Glutamatergic neuron (in vitro differentiated cells): Measurements from ENCODE around the gene CACYBP. TPM values are rescaled to one million over a fixed set of nuclear protein-coding genes. Genes with fewer than 3 reads are reported as not detected.

Experiments used
- DNase-seq: peaks from one replicate; pipeline ENCODE4 v3.0.0; 2022
- H3K27ac Mint-ChIP-seq: one replicate; pipeline ENCODE4 v1.8.0; 2020; ENCODE audit warnings: mild to moderate bottlenecking, mixed read lengths, inconsistent platforms; ENCODE audit not compliant: unreplicated experiment
- H3K27me3 Mint-ChIP-seq: one replicate; pipeline ENCODE4 v1.8.0; 2020; ENCODE audit warnings: mild to moderate bottlenecking, moderate library complexity, mixed read lengths, inconsistent platforms; ENCODE audit not compliant: unreplicated experiment
- H3K36me3 Mint-ChIP-seq: one replicate; pipeline ENCODE4 v1.8.0; 2020; ENCODE audit warnings: mild to moderate bottlenecking, mixed read lengths, inconsistent platforms; ENCODE audit not compliant: unreplicated experiment
- H3K4me1 Mint-ChIP-seq: one replicate; pipeline ENCODE4 v1.8.0; 2020; ENCODE audit warnings: mild to moderate bottlenecking, low read depth, mixed read lengths, inconsistent platforms; ENCODE audit not compliant: unreplicated experiment
- H3K4me3 Mint-ChIP-seq: one replicate; pipeline ENCODE4 v1.8.0; 2020; ENCODE audit warnings: mild to moderate bottlenecking, mixed read lengths, inconsistent platforms; ENCODE audit not compliant: unreplicated experiment
- H3K9me3 Mint-ChIP-seq: one replicate; pipeline ENCODE4 v1.8.0; 2020; ENCODE audit warnings: mild to moderate bottlenecking, moderate library complexity, mixed read lengths, inconsistent platforms; ENCODE audit not compliant: unreplicated experiment
- CTCF ChIP-seq: fragments of 200-600 bp; sonication (generic); IDR thresholded peaks from one replicate; pipeline ENCODE4 v1.5.0; 2021; ENCODE audit not compliant: partially characterized antibody, unreplicated experiment
- total RNA-seq: library from RNA; stranded (reverse); fragmentation: NEBNext Ultra II Directional; extraction: Animal tissue kit (Norgen Biotek cat#: 25700); gene quantifications from one replicate; pipeline ENCODE4 v1.2.1, GENCODE V29; 2021; ENCODE audit not compliant: unreplicated experiment

The CACYBP gene
- total RNA-seq, 1 donor from 2014 or later: 88.7 TPM

- TF ChIP-seq CTCF: no peak
- Mint-ChIP-seq H3K36me3 (no peaks in the 10 kb centered on the region), H3K27ac (no peak overlapping the region), H3K27me3 (no peaks in the 10 kb centered on the region), H3K9me3 (no peaks in the 10 kb centered on the region), H3K4me1 (peaks cover 20% of the 10 kb centered on the region), H3K4me3 (no peak overlapping the region)
- no peak for DNase-seq
Observed at GRCh38 chr1:174966008-174966572, 33.7 kb upstream of the CACYBP start.

- no peak overlapping the region for H3K27ac Mint-ChIP-seq
- H3K36me3 Mint-ChIP-seq: no peaks in the 10 kb centered on the region
- no peaks in the 10 kb centered on the region for H3K27me3 Mint-ChIP-seq
- H3K4me3 Mint-ChIP-seq: no peak overlapping the region
- DNase-seq: no peak
- H3K4me1 Mint-ChIP-seq: peaks cover 24% of the 10 kb centered on the region
- no peaks in the 10 kb centered on the region for H3K9me3 Mint-ChIP-seq
- TF ChIP-seq CTCF: no peak
Observed at GRCh38 chr1:174967845-174968705, 31.7 kb upstream of the CACYBP start.

- Mint-ChIP-seq H3K27me3 (peaks cover 1% of the 10 kb centered on the region), H3K4me3 (no peak overlapping the region), H3K9me3 (peaks cover 2% of the 10 kb centered on the region), H3K36me3 (no peaks in the 10 kb centered on the region), H3K27ac (no peak overlapping the region), H3K4me1 (peaks cover 19% of the 10 kb centered on the region)
- TF ChIP-seq CTCF: no peak
- no peak for DNase-seq
Observed at GRCh38 chr1:174968750-174969244, 30.9 kb upstream of the CACYBP start.

- DNase-seq: no peak
- no peak overlapping the region for H3K4me3 Mint-ChIP-seq
- H3K4me1 Mint-ChIP-seq: peaks cover 19% of the 10 kb centered on the region
- H3K27me3 Mint-ChIP-seq: peaks cover 9% of the 10 kb centered on the region
- H3K9me3 Mint-ChIP-seq: peaks cover 10% of the 10 kb centered on the region
- peaks cover 5% of the 10 kb centered on the region for H3K36me3 Mint-ChIP-seq
- no peak overlapping the region for H3K27ac Mint-ChIP-seq
- TF ChIP-seq CTCF: no peak
Observed at GRCh38 chr1:174969977-174970376, 29.8 kb upstream of the CACYBP start.

GRCh38 chr1:174971466-174971865 lies 28.3 kb upstream of the CACYBP start:
- Mint-ChIP-seq H3K27ac (no peak overlapping the region), H3K27me3 (peaks cover 14% of the 10 kb centered on the region), H3K36me3 (peaks cover 6% of the 10 kb centered on the region), H3K4me1 (peaks cover 26% of the 10 kb centered on the region), H3K9me3 (peaks cover 17% of the 10 kb centered on the region), H3K4me3 (no peak overlapping the region)
- DNase-seq: no peak
- TF ChIP-seq CTCF: no peak
